Ascending aorta (tissue), 2 donors: Measurements from ENCODE around the gene RAB24. TPM values are rescaled to one million over a fixed set of nuclear protein-coding genes. Genes with fewer than 3 reads are reported as not detected.

Experiments
- DNase-seq, 2 donors: peaks; one replicate each; pipeline ENCODE4 v3.0.0-alpha.2; 2019; ENCODE audit warnings: low spot score in 2 of 2
- H3K27ac ChIP-seq, 2 donors: fragments of 200-600 bp; sonication (generic); one replicate each; pipeline ENCODE4 v1.5.1; 2016 to 2017; ENCODE audit warnings: mild to moderate bottlenecking in 1 of 2
- H3K27me3 ChIP-seq: fragments of 200-600 bp; sonication (generic); one replicate; pipeline ENCODE4 v1.5.1; 2017
- H3K36me3 ChIP-seq, 2 donors: fragments of 200-600 bp; sonication (generic); one replicate each; pipeline ENCODE4 v1.5.1; 2016
- H3K4me1 ChIP-seq, 2 donors: fragments of 200-600 bp; sonication (generic); one replicate each; pipeline ENCODE4 v1.5.1; 2016 to 2017; ENCODE audit warnings: mild to moderate bottlenecking in 1 of 2
- H3K4me3 ChIP-seq, 2 donors: fragments of 200-600 bp; sonication (generic); one replicate each; pipeline ENCODE4 v1.5.1; 2016 to 2017; ENCODE audit warnings: mild to moderate bottlenecking in 1 of 2
- H3K9me3 ChIP-seq, 2 donors: fragments of 200-600 bp; sonication (generic); one replicate each; pipeline ENCODE4 v1.5.1; 2016
- CTCF ChIP-seq, 3 experiments: fragments of 200-600 bp in 2 of 3; fragments of 450-650 bp in 1 of 3; sonication (generic) in 2 of 3; IDR thresholded peaks; one replicate each; pipeline ENCODE4 v1.5.1; 2016 to 2019; ENCODE audit warnings: antibody characterized with exemption in 3 of 3, mild to moderate bottlenecking in 1 of 3, moderate library complexity in 1 of 3
- intact Hi-C: fragments of 100-400 bp; cut with DNase I; formaldehyde crosslinking; loops from one replicate; pipeline ENCODE4 v1.15.1; 2023
- total RNA-seq: library from RNA; depleted of rRNA; stranded (reverse); fragments of >200 nt; gene quantifications from one replicate; pipeline ENCODE4 v1.1.0, GENCODE V29; 2016

Gene RAB24
- total RNA-seq, 1 donor from 2014 or later, result 68.8 TPM

GRCh38 chr5:177314376-177315342 is 11.1 kb upstream of the RAB24 start:
- Histone ChIP-seq H3K27me3 (no peaks in the 10 kb centered on the region), H3K4me1 (peaks cover 12 to 18% of the 10 kb centered on the region in 2 donors), H3K4me3 (no peak overlapping the region), H3K36me3 (peaks cover 0 to 3% of the 10 kb centered on the region in 2 donors), H3K27ac (no peak overlapping the region), H3K9me3 (no peaks in the 10 kb centered on the region)
- no peak for DNase-seq
- no peak for TF ChIP-seq CTCF (IDR thresholded peaks at IDR 0.05)
- intact Hi-C loops, result loop anchor here (5.0 kb wide), 3 partner anchors 138 to 203 kb away; partner anchors contain the start of genes DDX41 and PDLIM7

GRCh38 chr5:177313561-177314259 is 10.2 kb upstream of the RAB24 start:
- intact Hi-C loops, result loop anchor here (2.0 to 5.0 kb wide), 4 partner anchors 37 to 204 kb away; partner anchors contain the start of genes DDX41, LMAN2 and PDLIM7
- H3K4me3 ChIP-seq, result no peak overlapping the region

GRCh38 chr5:177312649-177313181 is 9.2 kb upstream of the RAB24 start:
- intact Hi-C loops, result loop anchor here (2.0 to 5.0 kb wide), 4 partner anchors 38 to 205 kb away; partner anchors contain the start of genes DDX41, LMAN2 and PDLIM7
- DNase-seq, result no peak
- peak overlapping the region; percentile 57 to 66 for H3K4me3 ChIP-seq

More at GRCh38 chr5:177313561-177314259, 10.2 kb upstream of the RAB24 start:
- peaks cover 12 to 18% of the 10 kb centered on the region in 2 donors for H3K4me1 ChIP-seq
- no peaks in the 10 kb centered on the region for H3K27me3 ChIP-seq
- no peak for TF ChIP-seq CTCF (IDR thresholded peaks at IDR 0.05)
- no peaks in the 10 kb centered on the region for H3K9me3 ChIP-seq
- peaks cover 3% of the 10 kb centered on the region in 2 donors for H3K36me3 ChIP-seq
- H3K27ac ChIP-seq, result no peak overlapping the region
- DNase-seq, result no peak

GRCh38 chr5:177311723-177312648 is 8.5 kb upstream of the RAB24 start, which contains the start of gene MXD3:
Gene MXD3 (minus strand): TSS chr5:177311898. CDS start chr5:177311830, 68 bp downstream.
- Histone ChIP-seq H3K36me3 (peaks cover 0 to 12% of the 10 kb centered on the region in 2 donors), H3K27me3 (no peaks in the 10 kb centered on the region), H3K4me1 (peaks cover 12 to 18% of the 10 kb centered on the region in 2 donors), H3K27ac (no peak within 1 kb of the TSS), H3K4me3 (peak within 1 kb of the TSS; percentile 57 to 66), H3K9me3 (no peaks in the 10 kb centered on the region)
- peak; percentile 88 to 98 for DNase-seq
- intact Hi-C loops, result loop anchor here (2.0 to 5.0 kb wide), 4 partner anchors 39 to 205 kb away; partner anchors contain the start of genes DDX41, LMAN2 and PDLIM7
- TF ChIP-seq CTCF (IDR thresholded peaks at IDR 0.05), result no peak

More at GRCh38 chr5:177312649-177313181, 9.2 kb upstream of the RAB24 start:
- no peak for TF ChIP-seq CTCF (IDR thresholded peaks at IDR 0.05)
- Histone ChIP-seq H3K36me3 (peaks cover 3 to 5% of the 10 kb centered on the region in 2 donors), H3K9me3 (no peaks in the 10 kb centered on the region), H3K27ac (no peak overlapping the region), H3K4me1 (peaks cover 12 to 18% of the 10 kb centered on the region in 2 donors), H3K27me3 (no peaks in the 10 kb centered on the region)
